SHP77 treated with DMSO at 0.1 percent for 48 hours (cell line): ENCODE measurements around the gene DNAH17.

Source experiments
- DNase-seq: peaks from one replicate; lab custom pipeline; 2025; lab: John Stamatoyannopoulos, UW

Gene DNAH17

GRCh38 chr17:78605886-78606285 lies 28.7 kb upstream of the DNAH17 start:
- DNase-seq = no peak

- DNase-seq = no peak
These were observed 28.2 kb upstream of the DNAH17 start for GRCh38 chr17:78605429-78605828.

- no peak for DNase-seq
These were observed 25.1 kb upstream of the DNAH17 start for GRCh38 chr17:78602246-78602645.

GRCh38 chr17:78601577-78602190 lies 24.5 kb upstream of the DNAH17 start:
- no peak for DNase-seq

- no peak for DNase-seq
These were observed 23.1 kb upstream of the DNAH17 start for GRCh38 chr17:78600181-78600721.

GRCh38 chr17:78599419-78599818 lies 22.2 kb upstream of the DNAH17 start:
- DNase-seq = no peak

- no peak for DNase-seq
These were observed 20.8 kb upstream of the DNAH17 start for GRCh38 chr17:78598013-78598471.

- no peak for DNase-seq
These were observed 19.9 kb upstream of the DNAH17 start for GRCh38 chr17:78596871-78597764.

GRCh38 chr17:78595135-78595810 lies 18.1 kb upstream of the DNAH17 start:
- no peak for DNase-seq

GRCh38 chr17:78592991-78593329 lies 15.8 kb upstream of the DNAH17 start:
- no peak for DNase-seq

GRCh38 chr17:78591263-78591671 lies 14.1 kb upstream of the DNAH17 start:
- DNase-seq = no peak

GRCh38 chr17:78589885-78590284 lies 12.7 kb upstream of the DNAH17 start:
- DNase-seq = no peak

- DNase-seq = no peak
These were observed 12.0 kb upstream of the DNAH17 start for GRCh38 chr17:78589031-78589675.

GRCh38 chr17:78588258-78589030 lies 11.2 kb upstream of the DNAH17 start:
- no peak for DNase-seq

GRCh38 chr17:78585006-78585630 lies 7.9 kb upstream of the DNAH17 start:
- no peak for DNase-seq

GRCh38 chr17:78583091-78583490 lies 5.9 kb upstream of the DNAH17 start:
- DNase-seq = no peak

GRCh38 chr17:78581304-78581703 lies 4.1 kb upstream of the DNAH17 start:
- DNase-seq = no peak

GRCh38 chr17:78580277-78580804 lies 3.1 kb upstream of the DNAH17 start:
- DNase-seq = no peak

GRCh38 chr17:78576389-78577112 lies 645 bp downstream of the DNAH17 start:
- DNase-seq = no peak

- DNase-seq = no peak
These were observed 1.3 kb downstream of the DNAH17 start for GRCh38 chr17:78575899-78576298.
